COLO668 (cell line): ENCODE measurements around the gene BCL10.
"Not testable (repeated sequence)": the region's sequence is repeated elsewhere in the genome, so short reads cannot be mapped to it uniquely, and the experiment has no call there.

Experiments used
- DNase-seq: peaks from one replicate; lab custom pipeline; 2025; ENCODE audit not compliant: unreplicated experiment; lab: John Stamatoyannopoulos, UW

Gene BCL10

DNA sequence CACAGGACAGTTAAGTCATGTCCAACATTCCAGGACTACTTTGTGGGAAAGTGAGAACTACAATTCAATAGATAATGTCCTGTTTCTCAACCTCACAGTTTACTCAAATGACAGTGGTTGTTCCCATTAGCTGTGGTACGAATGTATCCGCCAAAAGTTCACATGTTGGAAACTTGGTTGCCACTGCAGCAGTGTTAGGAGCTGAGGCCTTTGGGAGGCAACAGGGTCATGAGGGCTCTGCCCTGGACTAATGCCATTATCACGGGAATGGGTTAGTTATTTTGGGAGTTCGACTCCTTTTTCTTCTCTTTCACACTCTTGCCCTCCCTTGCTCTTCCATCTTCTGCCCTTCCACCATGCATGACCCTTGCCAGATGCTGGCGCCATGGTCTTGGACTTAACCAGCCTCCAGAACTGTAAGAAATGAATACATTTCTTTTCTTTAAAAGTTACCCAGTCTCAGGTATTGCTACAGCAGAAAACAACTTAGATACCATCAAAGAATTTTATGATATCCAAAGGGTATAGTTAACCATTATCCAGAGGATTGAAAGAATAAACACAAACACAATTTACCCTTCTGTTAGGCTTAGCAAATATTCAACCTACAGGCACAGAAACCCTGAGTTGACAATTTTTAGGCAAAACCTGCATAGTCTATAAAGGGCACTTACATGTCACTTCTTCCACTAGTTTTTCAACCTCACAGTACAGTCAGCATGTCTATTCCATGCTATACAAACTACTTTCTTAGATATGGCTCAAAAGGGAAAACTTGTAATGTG, 7.4 kb downstream of the BCL10 start:
- no peak for DNase-seq

DNA sequence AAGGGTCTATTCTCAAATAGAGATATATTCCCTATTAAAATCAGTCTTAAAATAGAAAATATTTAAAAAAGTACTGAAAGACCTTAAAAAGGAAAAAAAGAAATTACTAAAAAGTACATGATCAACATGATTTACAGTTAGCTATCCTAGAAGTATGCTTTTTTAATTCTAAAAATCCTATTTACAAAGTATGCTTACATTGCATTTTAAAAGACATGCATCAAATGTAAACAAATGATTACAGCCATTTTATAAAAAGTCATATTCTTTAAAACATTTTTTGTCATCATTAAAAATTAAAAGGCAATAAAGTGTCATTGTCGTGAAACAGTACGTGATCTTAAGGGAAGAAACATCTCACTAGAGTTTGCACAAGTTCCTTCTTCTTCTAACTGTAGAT, 9.1 kb downstream of the BCL10 start:
- no peak for DNase-seq

DNA sequence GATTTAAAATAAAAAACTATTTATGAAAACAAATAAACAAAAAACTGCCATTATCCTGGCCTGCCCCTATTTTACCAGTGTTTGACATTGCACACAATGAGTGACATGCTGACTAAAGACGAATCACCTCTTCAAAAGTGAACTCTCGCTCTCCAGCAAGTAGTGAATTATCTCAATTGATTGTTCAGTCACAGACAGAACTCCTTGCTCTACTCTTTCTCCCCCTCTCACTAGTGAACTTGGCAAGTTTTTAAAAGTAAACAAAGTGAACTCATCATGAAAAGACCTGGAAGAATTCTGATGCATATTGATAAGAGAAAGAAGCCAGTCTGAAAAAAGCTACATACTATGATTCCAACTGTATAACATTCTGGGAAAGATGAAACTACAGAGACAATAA, 12.3 kb downstream of the BCL10 start:
- no peak for DNase-seq

DNA sequence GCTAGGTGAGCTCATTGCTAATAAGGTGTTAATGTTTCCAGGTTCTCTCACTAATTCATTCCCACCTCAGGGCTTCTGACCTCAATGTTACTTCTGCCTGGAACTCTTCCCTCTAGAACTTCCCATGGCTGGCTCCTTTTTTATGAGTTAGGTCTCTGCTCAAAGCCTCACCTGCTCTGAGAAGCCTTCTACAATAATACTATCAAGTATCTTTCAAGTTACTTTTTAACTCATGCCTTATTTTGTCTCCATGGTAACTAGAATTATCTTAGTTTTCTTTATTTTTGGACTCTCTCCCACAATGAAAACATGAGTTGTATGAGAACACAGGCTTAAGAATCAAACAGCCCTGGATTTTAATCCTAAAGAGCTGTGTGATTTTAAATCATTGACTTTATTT, 13.4 kb downstream of the BCL10 start:
- DNase-seq: no peak

DNA sequence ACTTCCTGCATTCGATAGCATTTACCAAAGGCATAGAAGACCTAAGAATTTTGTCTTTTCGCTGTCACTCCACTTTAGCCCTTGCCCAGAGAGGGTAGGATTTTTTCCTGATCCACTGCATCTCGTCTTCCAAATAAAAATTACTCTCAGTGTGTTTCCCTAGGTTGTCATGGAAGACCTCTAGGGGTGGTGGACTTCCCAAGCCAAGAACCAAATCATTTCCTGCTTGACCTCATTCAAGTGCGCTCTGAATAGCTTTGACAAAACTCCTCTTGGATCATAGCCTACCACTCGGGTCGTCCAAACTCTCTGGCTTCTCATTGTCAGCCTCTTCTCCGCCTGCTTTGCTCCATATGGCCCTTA, 16.5 kb downstream of the BCL10 start:
- DNase-seq: no peak

DNA sequence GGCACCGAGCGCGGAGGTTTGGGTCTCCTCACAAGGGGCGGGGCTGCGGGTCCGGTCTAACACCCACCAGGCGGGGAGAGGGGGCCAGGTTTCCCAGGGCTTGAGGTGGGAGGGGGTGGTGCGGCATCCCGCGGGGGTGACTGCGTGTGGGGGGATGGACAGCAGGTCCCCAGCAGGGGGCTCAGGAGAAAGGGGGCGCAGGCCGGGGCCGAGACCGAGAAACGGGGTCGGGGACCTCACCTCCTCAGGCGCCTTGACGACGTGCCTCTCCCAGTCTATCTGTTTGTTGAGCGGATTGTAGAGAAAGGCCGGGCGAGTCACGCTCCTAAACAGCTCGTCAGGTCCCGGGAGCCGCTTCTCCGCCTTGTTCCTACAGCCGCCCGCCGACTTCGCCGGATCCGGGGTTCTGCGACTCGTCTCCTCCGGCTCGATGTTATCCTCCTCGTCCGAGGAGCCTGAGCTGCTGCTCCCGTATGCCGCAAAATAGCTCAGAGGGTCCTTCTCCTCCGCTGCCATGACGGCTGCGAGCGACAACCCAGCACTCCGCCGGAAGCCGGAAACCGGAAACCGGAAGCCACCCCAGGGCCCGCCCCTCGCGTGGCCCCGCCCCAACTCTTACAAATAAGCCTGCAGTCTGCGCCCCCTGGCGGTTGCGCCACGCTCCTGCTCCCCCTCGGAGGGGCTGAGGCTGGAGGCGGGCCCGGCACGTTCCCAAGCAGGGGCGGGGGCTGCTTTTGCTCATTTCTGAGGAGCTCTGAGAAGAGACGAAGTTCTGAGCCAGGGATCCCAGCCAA, 17.1 kb downstream of the BCL10 start, which contains the start of gene C1orf52:
TSS of gene C1orf52 (minus strand) at position 545 of the 794 bp plus-strand sequence. CDS start at position 516, 29 bp downstream.
- peak; percentile 99 for DNase-seq

DNA sequence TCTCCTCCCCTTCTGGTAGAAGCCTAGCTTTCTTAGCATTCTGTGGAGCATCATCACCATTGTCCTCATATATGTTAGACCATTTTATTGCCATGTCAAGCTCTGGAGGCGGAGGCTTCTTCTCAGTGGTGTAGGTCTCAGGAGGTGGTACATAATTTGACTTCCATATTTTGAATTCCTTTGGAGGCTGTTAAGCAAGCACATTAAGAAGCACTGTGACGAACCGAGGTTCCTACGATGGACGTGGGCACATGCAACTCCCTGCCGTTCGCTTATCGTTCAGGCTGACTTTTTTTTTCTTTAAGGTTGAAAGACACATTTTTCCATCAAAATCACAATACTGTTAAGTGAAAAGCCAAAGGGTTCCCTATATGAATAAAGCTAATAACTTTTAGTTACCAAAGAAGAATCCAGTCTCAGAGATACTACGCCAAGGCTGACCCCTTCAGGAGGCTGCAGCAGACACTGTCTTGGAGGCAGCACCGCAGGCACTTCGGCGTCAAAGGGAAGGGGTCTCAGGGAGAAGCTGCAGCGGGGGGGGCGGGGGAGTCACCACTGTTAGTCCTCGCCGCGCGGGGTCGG, 17.8 kb downstream of the BCL10 start:
- no peak for DNase-seq

DNA sequence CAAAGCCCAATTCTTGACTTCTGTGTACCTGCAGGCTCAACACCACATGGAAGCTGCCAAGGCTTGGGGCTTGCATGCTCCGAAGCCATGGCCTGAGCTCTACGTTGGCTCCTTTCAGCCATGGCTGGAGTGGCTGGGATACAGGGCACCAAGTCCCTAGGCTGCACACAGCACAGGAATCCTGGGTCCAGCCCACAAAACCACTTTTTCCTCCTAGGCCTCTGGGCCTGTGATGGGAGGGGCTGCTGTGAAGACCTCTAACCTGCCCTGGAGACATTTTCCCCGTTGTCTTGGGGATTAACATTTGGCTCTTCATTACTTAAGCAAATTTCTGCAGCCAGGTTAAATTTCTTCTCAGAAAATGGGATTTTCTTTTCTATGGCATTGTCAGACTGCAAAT, 27.4 kb downstream of the BCL10 start:
- DNase-seq: not testable (repeated sequence)

DNA sequence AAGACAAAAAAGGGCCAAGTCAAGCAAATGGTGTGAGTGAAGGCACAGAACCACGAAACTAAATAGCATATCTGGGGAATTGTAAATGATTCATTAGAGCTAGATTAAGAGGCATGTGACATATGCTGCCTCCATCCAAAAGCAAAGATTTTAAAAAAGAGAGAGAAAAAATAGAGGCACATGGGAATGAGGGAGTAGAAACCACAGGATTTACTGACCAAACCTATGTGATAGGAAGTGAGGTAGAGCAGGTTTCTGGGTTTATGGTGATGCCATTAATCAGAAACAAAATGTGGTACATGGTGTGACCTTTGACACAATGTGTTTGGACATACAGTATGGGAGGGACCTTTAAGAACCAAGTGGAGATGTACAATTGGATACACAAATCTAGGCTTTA, 30.5 kb downstream of the BCL10 start:
- DNase-seq: no peak

DNA sequence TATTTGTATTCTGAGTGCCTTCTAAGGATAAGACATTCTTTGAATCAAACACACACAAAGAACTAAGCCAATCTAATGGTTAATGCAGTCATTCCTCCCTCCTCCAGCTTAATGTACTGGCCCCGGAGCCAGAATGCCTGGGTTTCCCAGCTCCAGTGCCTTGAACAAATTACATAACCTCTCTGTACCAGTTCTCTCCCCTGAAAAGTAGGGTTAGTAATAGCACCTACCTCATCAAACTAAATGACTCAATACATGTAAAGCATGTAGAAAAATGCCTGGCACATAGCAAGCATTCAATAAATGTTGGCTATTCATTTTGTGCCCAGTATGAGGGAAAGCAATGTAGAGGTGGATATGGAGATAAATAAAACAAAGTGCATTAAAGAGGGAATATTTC, 31.0 kb downstream of the BCL10 start:
- DNase-seq: no peak

DNA sequence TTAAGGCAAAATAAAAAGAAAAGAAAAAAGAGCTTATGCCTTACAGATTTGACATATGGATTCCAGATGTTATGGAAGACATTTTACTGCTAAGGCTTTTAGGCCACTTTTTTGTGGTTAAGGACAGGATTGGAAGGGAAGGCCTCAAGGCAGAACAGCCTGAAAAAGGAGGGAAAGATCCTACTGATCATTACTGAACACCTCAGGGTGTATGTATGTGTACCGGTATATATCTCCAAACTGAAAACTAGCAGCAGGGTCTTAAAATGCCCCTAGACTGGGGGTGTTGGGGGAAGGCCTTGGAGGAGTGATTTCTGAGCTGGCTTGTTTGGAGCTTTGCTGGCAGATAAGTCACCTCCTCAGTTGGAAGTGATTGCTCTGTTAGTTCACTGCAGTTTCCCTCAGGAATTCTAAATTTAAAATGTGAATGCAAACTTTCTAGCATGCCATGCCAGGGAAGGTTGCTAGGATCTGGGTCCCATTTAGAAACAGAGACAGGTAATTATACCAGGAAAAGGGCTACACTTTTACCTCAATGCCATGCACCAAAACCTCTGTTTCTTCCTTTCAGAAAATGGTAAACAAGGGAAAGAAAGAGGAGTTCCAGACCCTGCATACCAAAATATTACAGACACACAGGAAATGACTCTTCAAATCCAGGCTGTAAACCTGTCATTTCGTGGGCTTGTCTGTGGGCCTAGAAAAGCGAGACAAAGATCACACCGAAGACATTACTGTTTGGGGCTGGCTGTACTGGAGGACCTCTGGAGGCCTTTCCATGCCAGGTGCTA, 32.0 kb downstream of the BCL10 start:
- no peak for DNase-seq

DNA sequence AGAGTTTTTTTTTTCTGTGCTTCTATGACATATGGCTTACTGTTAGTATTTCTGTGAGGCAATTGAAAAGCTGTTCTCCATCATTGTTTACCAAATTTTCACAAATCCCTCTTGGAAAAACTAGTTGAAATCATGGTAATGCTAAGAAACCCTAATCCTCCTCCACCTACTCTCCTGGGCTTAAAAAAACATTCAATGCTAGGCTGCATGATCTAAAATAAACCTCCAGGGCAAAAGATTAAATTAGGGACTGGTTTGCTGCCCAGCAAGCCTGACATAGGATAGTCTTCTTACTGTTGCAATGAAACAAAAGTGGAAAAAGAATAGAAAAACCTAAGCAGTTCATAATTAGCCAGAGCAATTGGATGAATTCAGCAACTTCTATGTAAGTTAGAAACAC, 33.1 kb downstream of the BCL10 start:
- DNase-seq: no peak

DNA sequence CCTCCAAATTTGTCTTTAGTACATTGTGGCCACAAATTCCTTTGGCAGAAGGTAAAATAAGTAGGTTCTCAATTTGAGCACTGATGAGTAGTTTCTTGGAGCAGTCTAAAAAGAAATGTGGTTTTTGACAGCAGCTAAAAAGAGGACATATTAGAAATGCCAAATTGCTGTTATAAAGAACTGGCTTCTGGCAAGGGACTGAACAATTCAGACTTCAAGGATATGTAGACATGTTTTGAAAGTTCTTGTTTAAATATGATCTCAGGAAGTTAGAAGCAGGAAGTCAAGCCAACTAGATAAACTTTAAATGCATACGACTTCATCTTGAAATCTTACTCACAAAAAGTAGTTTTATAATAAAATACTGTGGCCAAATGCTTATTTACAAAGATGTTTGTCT, 35.8 kb downstream of the BCL10 start:
- DNase-seq: no peak

DNA sequence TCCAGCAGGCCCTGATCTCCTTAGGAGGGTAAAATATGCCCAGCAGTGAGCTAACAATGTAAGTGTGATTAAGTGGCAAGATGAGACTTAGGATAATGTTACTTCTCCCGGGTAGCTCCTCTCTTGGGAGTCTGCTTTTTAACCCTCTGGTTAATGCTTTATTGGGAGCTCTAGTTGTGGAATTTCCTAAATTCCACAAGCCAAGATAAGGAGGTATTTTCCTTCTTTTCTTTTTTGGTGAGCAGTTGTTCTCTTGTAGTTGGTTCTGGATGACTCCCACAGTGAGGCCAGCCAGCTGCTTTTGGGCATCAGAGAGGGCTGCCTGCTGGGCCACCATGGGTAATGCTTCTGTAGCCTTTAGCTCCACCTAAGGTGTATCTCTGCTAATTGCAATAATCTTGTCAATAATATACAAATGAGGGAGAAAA, 36.2 kb downstream of the BCL10 start:
- peak; percentile 61 for DNase-seq

DNA sequence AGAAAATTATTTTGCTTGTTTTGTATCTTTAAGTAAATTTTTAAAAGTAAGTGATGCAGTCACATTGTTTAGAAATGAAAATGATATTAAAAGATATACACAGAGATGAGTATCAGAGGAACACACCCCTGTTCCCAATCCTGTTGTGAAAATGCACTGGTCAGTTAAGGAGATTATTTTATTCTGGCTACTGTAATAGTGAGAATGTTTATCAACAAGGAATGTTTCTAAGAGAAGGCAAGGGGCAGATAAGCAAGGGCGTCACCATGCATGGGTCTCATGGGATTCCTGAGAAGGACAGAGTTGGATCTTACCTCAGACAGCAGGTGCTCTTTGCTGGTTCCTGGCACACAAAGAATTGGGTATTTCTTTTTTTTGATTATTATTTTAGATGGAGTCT, 38.8 kb downstream of the BCL10 start:
- DNase-seq: no peak

DNA sequence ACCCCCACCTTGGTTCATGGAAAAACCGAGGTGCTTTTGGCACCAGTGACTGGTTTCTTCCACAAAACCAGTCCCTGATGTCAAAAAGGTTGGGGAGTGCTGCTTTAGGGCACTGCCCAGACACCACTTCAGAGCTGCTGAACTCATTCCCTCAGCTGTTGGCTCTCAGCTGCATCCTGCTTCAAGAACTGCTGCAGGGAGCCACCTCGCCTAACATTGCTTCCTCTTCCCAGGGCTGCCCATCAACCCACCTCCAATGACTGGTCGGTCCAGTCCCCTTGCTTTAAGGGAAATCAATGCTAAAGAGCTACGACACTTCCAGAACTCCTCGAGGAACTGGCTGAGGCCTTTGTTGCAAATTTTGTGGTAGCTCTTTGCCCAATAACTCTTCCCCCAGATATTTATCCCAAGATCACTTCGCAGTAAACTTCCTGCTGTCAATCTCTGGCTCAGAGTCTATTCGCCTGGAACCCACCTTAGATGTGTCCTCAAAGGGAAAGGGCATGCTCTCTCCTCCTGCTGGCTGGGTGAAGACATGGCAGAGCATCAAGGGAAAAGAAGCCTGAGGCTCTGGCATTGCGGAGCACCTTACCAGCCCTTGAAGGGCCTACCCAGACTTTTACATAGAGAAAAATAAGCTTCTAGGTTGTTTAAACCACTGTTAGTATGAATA, 46.0 kb downstream of the BCL10 start:
- no peak for DNase-seq

DNA sequence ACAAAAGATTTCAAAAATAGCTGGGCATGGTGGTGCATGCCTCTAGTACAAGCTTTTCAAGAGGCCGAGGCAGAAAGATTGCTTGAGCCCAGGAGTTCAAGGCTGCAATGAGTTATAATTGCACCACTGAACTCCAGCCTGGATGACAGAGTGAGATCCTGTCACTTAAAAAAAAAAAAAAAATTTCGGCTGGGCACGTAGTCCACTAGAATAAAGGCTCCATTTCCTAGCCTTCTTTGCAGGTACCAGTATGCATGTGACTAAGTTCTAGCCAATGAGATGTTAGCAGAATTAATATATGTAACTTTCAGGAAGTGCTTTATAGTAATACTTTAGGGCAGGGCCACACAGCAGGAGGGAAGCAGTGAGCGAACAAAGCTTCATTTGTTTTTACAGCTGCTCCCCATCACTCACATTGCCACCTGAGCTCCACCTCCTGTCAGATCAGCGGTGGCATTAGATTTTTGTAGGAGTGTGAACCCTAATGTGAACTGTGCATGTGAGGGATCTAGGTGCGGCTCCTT, 46.8 kb downstream of the BCL10 start:
- peak; percentile 58 for DNase-seq

DNA sequence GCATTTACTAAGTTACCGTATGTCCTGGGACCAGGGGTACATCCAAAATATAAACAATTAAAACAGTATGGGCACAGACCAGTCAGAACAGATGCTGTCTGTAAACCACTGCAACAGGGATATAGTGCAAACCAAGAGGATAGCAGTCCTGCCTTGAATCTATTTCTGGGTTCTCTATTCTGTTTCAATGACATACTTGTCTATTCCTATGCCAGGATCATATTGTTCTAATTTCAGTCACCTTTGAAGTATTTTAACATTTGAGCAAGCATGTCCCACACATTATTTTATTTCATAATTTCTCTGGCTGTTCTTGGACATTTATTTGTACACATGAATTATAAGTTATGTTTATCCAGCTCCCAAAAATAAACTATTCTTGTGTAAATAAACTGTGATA, 47.5 kb downstream of the BCL10 start:
- DNase-seq: no peak

DNA sequence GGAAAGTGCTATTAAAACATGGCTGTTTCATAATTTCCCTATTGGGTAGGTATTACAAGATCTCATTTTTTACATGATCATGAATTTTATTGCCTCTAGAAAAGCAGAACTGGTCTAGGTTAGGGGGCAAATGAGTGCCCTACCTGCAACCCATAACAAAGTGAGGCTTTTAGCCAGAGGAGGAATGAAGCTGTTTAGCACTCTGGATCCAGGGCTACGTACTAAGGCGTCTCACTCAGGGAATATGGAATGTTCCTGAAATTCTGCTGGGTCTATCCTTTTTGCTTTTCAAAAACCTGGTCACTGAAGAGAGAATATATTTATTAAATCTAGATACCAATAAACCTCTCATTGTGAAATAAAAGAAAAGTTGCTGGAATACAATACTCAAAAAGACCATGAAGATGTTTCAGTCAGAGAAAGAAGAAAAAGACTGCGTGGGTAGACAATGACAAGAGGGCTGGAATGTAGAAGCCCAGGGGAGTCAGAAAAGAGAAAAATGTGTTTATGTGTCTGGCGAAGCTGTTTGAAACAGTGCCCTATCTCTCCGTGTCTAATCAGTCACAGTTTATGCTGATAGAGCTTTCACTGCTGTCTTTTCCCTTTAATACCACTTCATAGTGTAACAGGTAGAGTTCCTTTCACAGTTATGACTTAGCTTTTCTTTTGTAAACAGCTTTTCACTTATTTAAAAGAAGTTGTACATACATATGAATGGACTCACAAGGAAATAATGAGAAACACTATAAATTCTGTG, 50.6 kb downstream of the BCL10 start:
- DNase-seq: no peak
